HCT116 (cell line): ENCODE results near the gene CALU. TPM values are rescaled to one million over a fixed set of nuclear protein-coding genes. Genes with fewer than 3 reads are reported as not detected.

Experiments used
- ATAC-seq: fragments of 200-7000 bp; cut with Tn5 transposase; 2 replicates; pipeline ENCODE4 v1.9.1; 2020; ENCODE audit warnings: mild to moderate bottlenecking, moderate library complexity
- BruUV-seq: library from RNA; stranded (reverse); fragments of 400-500 nt; replicated peaks from 2 replicates; lab custom pipeline; 2021; lab: Mats Ljungman, UMichigan
- CTCF ChIA-PET: fragments of 300-600 bp; sonication (Branson Sonifier 250); formaldehyde crosslinking; loops from one replicate; lab custom pipeline; 2021; ENCODE audit warnings: antibody characterized with exemption; lab: Charles Lee
- POLR2A ChIA-PET: fragments of 300-600, 350-600 bp; sonication (Branson Sonifier 250); formaldehyde crosslinking; loops from one replicate; lab custom pipeline; 2021; ENCODE audit warnings: antibody characterized with exemption; lab: Charles Lee
- RAD21 ChIA-PET, 2 experiments: fragments of 300-600 bp; sonication (Branson Sonifier 250); formaldehyde crosslinking; loops; one replicate each; lab custom pipeline; 2023; ENCODE audit warnings: low total read pairs in 2 of 2; ENCODE audit not compliant: uncharacterized antibody in 2 of 2, unreplicated experiment in 2 of 2, low non-redundant PET in 1 of 2; lab: Charles Lee
- DNase-seq: peaks from one replicate; pipeline ENCODE4 v3.0.0-alpha.2; 2010; ENCODE audit warnings: low read depth, low spot score
- H2AFZ ChIP-seq: fragments of 200-600 bp; shearing (Covaris generic), sonication (generic); 2 replicates; pipeline ENCODE4 v1.6.1; 2017; ENCODE audit warnings: low read depth, mixed run types, mixed read lengths, antibody characterized with exemption, low read length; ENCODE audit not compliant: poor library complexity, severe bottlenecking
- H3K27ac ChIP-seq: 2 replicates; pipeline ENCODE4 v1.5.1; 2012; ENCODE audit warnings: low read depth, low read length
- H3K27me3 ChIP-seq: fragments of 200-600 bp; sonication (generic); 2 replicates; pipeline ENCODE4 v1.6.1; 2016; ENCODE audit warnings: mixed run types, low read length, mixed read lengths; ENCODE audit not compliant: insufficient read depth
- H3K36me3 ChIP-seq, 2 experiments: fragments of 200-500 bp in 1 of 2; fragments of 200-600 bp in 1 of 2; sonication (Bioruptor generic) in 1 of 2; sonication (generic) in 1 of 2; 2 replicates each; pipeline versions ENCODE4 v1.5.1 to v1.6.1; 2014 to 2016; ENCODE audit warnings: low read length in 2 of 2, inconsistent platforms in 1 of 2, mixed read lengths in 1 of 2, mixed run types in 1 of 2; ENCODE audit not compliant: insufficient read depth in 2 of 2, control insufficient read depth in 1 of 2
- H3K4me1 ChIP-seq, 2 experiments: fragments of 200-600 bp in 1 of 2; sonication (generic) in 1 of 2; 2 replicates each; pipeline versions ENCODE4 v1.5.1 to v1.6.1; 2012 to 2017; ENCODE audit warnings: low read length in 2 of 2, inconsistent platforms in 1 of 2, mild to moderate bottlenecking in 1 of 2, mixed read lengths in 1 of 2, mixed run types in 1 of 2, moderate library complexity in 1 of 2; ENCODE audit not compliant: insufficient read depth in 2 of 2, control insufficient read depth in 1 of 2
- H3K4me2 ChIP-seq: fragments of 200-600 bp; sonication (generic); 2 replicates; pipeline ENCODE4 v1.6.1; 2017; ENCODE audit warnings: mixed run types, low read length, mixed read lengths
- H3K4me3 ChIP-seq, 2 experiments: fragments of 200-600 bp in 1 of 2; sonication (generic) in 1 of 2; replicated peaks in 1 of 2; 2 replicates each; pipeline ENCODE4 v1.5.1; 2011 to 2016; ENCODE audit warnings: low read length in 2 of 2, control low read depth in 1 of 2, low read depth in 1 of 2, mild to moderate bottlenecking in 1 of 2, mixed read lengths in 1 of 2, mixed run types in 1 of 2
- H3K79me2 ChIP-seq: fragments of 200-600 bp; sonication (generic); 2 replicates; pipeline ENCODE4 v1.6.1; 2017; ENCODE audit warnings: mild to moderate bottlenecking, mixed run types, low read length, moderate library complexity, mixed read lengths; ENCODE audit not compliant: insufficient read depth
- H3K9ac ChIP-seq: fragments of 200-600 bp; sonication (generic); 2 replicates; pipeline ENCODE4 v1.6.1; 2016; ENCODE audit warnings: low read length, mixed read lengths
- H3K9me2 ChIP-seq: fragments of 200-600 bp; sonication (generic), shearing (Covaris generic); 2 replicates; pipeline ENCODE4 v1.6.1; 2017; ENCODE audit warnings: mixed run types, mild to moderate bottlenecking, moderate library complexity; ENCODE audit not compliant: insufficient read depth
- H3K9me3 ChIP-seq, 2 experiments: fragments of 200-500 bp in 1 of 2; fragments of 200-600 bp in 1 of 2; sonication (Bioruptor generic) in 1 of 2; sonication (generic) in 1 of 2; 2 replicates each; pipeline ENCODE4 v1.6.1; 2014 to 2017; ENCODE audit warnings: low read length in 2 of 2, mixed read lengths in 2 of 2, inconsistent platforms in 1 of 2, low read depth in 1 of 2, mild to moderate bottlenecking in 1 of 2, mixed run types in 1 of 2, moderate library complexity in 1 of 2; ENCODE audit not compliant: control insufficient read depth in 1 of 2, insufficient read depth in 1 of 2
- H4K20me1 ChIP-seq: fragments of 200-600 bp; sonication (generic), shearing (Covaris generic); 2 replicates; pipeline ENCODE4 v1.6.1; 2017; ENCODE audit warnings: mixed run types, mild to moderate bottlenecking, moderate library complexity; ENCODE audit not compliant: insufficient read depth
- ATF3 ChIP-seq: IDR thresholded peaks from 2 replicates; pipeline ENCODE4 v1.6.1; 2012
- CBX3 ChIP-seq: IDR thresholded peaks from 2 replicates; pipeline ENCODE4 v1.6.1; 2012; ENCODE audit warnings: low read depth
- CEBPB ChIP-seq: IDR thresholded peaks from 2 replicates; pipeline ENCODE4 v1.6.1; 2012; ENCODE audit warnings: low read depth
- CTCF ChIP-seq, 3 experiments: fragments of 200-600 bp in 1 of 3; sonication (generic) in 1 of 3; IDR thresholded peaks in 2 of 3; conservative IDR thresholded peaks in 1 of 3; 2 replicates each; pipeline ENCODE4 v1.5.1; 2012 to 2017; ENCODE audit warnings: low read depth in 2 of 3, low read length in 2 of 3, antibody characterized with exemption in 1 of 3, borderline replicate concordance in 1 of 3, control low read depth in 1 of 3, mild to moderate bottlenecking in 1 of 3, mixed read lengths in 1 of 3, mixed run types in 1 of 3, moderate library complexity in 1 of 3; ENCODE audit not compliant: insufficient read depth in 1 of 3
- EGR1 ChIP-seq: IDR thresholded peaks from 2 replicates; pipeline ENCODE4 v1.6.1; 2012; ENCODE audit warnings: low read depth
- FOSL1 ChIP-seq: IDR thresholded peaks from 2 replicates; pipeline ENCODE4 v1.6.1; 2012; ENCODE audit warnings: low read depth
- POLR2AphosphoS5 ChIP-seq: IDR thresholded peaks from 2 replicates; pipeline ENCODE4 v1.6.1; 2011; ENCODE audit warnings: mild to moderate bottlenecking, low read depth, low read length, moderate library complexity
- RAD21 ChIP-seq: IDR thresholded peaks from 2 replicates; pipeline ENCODE4 v1.6.1; 2012; ENCODE audit warnings: low read depth, mild to moderate bottlenecking
- REST ChIP-seq: IDR thresholded peaks from 2 replicates; pipeline ENCODE4 v1.6.1; 2012; ENCODE audit warnings: low read depth
- SIN3A ChIP-seq: IDR thresholded peaks from 2 replicates; pipeline ENCODE4 v1.6.1; 2012; ENCODE audit warnings: low read depth
- SRF ChIP-seq: IDR thresholded peaks from 2 replicates; pipeline ENCODE4 v1.6.1; 2012; ENCODE audit warnings: low read depth
- TCF7L2 ChIP-seq: IDR thresholded peaks from 2 replicates; pipeline ENCODE4 v1.7.0; 2011; ENCODE audit warnings: borderline replicate concordance, inconsistent platforms; ENCODE audit not compliant: insufficient read depth, insufficient read length; ENCODE audit errors: extremely low read depth
- ZFX ChIP-seq: fragments of 450-650 bp; IDR thresholded peaks from 2 replicates; pipeline ENCODE4 v1.6.1; 2017
- ZNF274 ChIP-seq: fragments of 200-500 bp; sonication (Bioruptor generic); IDR thresholded peaks from 2 replicates; pipeline ENCODE4 v1.6.1; 2014; ENCODE audit warnings: mild to moderate bottlenecking, low read depth, low read length, inconsistent platforms
- intact Hi-C: fragments of 100-400 bp; cut with micrococcal nuclease; formaldehyde crosslinking; loops from 2 replicates; pipeline ENCODE4 v1.10.0; 2022
- total RNA-seq: library from RNA; stranded (reverse); gene quantifications from one replicate; pipeline ENCODE4 v1.2.1, GENCODE V29; 2021; ENCODE audit not compliant: unreplicated experiment

The CALU gene
- total RNA-seq, 1 experiment from 2014 or later: 106 TPM

- Histone ChIP-seq H3K27me3 (no peaks in the 10 kb centered on the region), H3K9ac (no peak overlapping the region), H2AFZ (no peak overlapping the region), H3K27ac (no peak overlapping the region), H3K36me3 (no peaks in the 10 kb centered on the region), H3K4me3 (no peak overlapping the region), H4K20me1 (no peaks in the 10 kb centered on the region), H3K9me2 (no peaks in the 10 kb centered on the region), H3K4me2 (no peak overlapping the region), H3K79me2 (no peaks in the 10 kb centered on the region), H3K4me1 (peaks cover 0 to 6% of the 10 kb centered on the region in 2 experiments; a peak in 1 of 4 replicates), H3K9me3 (no peaks in the 10 kb centered on the region)
- no peak for ATAC-seq
- CTCF ChIA-PET: no interaction called here
- POLR2A ChIA-PET: no interaction called here
- intact Hi-C loops: no loop called here
- RAD21 ChIA-PET: no interaction called here
- TF ChIP-seq FOSL1 (no peak), CTCF (IDR thresholded peaks at IDR 0.05 in 2 of 3, conservative IDR thresholded peaks at IDR 0.05 in 1 of 3; ENCODE audit: borderline replicate concordance in 1 of 3, insufficient read depth in 1 of 3, low read depth in 2 of 3, low read length in 2 of 3) (no peak), SIN3A (no peak), EGR1 (no peak), REST (no peak), SRF (no peak), ZNF274 (no peak), POLR2AphosphoS5 (no peak), CEBPB (no peak), TCF7L2 (no peak), CBX3 (no peak), ATF3 (no peak), ZFX (no peak), RAD21 (no peak)
- BruUV-seq: no TSS peak
- DNase-seq: no peak
Measured at GRCh38 chr7:128727239-128727638, 11.9 kb upstream of the CALU start.
